ENCODE data around the gene MFAP2. TPM values are rescaled to one million over a fixed set of nuclear protein-coding genes. Genes with fewer than 3 reads are reported as not detected.

The MFAP2 gene
- total and polyA plus RNA-seq, 2 experiments from 2014 or later: 129 to 255 TPM

- TF ChIP-seq ZNF462 (CRISPR knock-in tag; IDR thresholded peaks at IDR 0.05): no peak
- TF ChIP-seq CREB1 (CRISPR knock-in tag; IDR thresholded peaks at IDR 0.05; ENCODE audit: low read depth): no peak
- TF ChIP-seq EZH2 (IDR thresholded peaks at IDR 0.05; ENCODE audit: low read depth, unreplicated experiment): no peak
- no peak for TF ChIP-seq STAT1 (IDR thresholded peaks at IDR 0.05; ENCODE audit: unreplicated experiment)
- TF ChIP-seq JUNB (IDR thresholded peaks at IDR 0.05; ENCODE audit: unreplicated experiment): no peak
- TF ChIP-seq NANOG (IDR thresholded peaks at IDR 0.05; ENCODE audit: borderline replicate concordance): no peak
- no peak for TF ChIP-seq REST (IDR thresholded peaks at IDR 0.05; ENCODE audit: unreplicated experiment)
- no peak for TF ChIP-seq ZNF331 (CRISPR knock-in tag; IDR thresholded peaks at IDR 0.05; ENCODE audit: low read depth)
- no peak for TF ChIP-seq ZNF114 (CRISPR knock-in tag; IDR thresholded peaks at IDR 0.05)
Measured at GRCh38 chr1:16927711-16928485, 52.5 kb downstream of the MFAP2 start (continued).
